HG02610 (cell line): Measurements from ENCODE around the gene CKLF.

Experiments used
- ATAC-seq: cut with Tn5 transposase; IDR thresholded peaks from one replicate; pipeline ENCODE4 v1.9.1; 2021; ENCODE audit warnings: mild to moderate bottlenecking, moderate library complexity; ENCODE audit not compliant: unreplicated experiment

The CKLF gene

DNA sequence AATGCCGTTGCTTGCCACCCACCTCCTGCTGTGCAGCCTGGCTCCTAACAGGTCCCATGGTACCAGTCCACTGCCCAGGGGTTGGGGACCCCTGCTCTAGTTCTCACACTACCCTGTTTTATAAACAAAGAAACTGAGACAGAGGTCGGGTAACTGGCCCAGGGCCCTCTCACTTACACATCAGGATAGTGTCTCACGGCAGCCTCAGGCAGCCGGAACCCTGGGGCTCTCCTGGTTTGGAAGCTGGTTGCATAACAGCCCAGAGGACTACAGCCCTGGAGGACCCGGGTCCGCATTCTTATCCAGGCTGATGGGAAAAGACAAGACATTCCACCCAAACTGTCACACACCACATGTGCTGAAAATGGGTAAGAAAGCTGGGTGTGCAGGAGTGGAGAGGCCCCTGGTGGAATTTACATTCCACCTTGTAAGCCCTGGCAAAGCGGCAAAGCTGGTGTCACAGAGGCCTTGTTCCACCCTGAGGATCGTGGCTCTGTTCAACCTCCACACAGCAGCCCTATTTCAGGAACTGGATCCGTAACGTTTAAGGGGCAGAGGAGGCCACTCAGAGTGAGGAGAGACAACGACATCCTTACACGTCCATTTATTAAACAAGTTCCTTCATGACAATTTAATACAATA is 61.9 kb downstream of the CKLF start:
- ATAC-seq: no peak
